Measurements from ENCODE around the gene CDKN2B.

CDKN2B gene

GRCh38 chr9:21993893-21994555 is 15.1 kb downstream of the CDKN2B start, which contains the start of gene CDKN2A:
CDKN2A (minus strand) TSS chr9:21994392.
- DNase-seq = peak; percentile 75

DNA sequence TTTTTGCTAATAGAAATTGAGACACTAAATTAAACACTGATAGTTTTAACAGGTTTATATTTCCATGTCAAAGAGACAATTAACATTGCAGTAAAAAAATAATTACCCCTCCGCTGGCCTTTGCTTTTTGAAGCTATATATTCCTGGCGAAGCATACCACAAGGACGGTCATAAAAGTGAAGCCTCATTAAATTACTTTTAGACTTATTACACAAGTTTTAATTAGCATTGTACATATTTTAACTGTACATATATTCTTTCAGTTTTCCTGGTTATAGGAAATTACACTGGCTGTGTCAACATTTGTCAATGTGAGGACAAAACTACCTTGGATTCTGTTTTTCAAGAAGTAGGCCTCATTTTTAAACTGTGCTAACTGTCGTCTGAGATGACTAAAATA is 16.1 kb downstream of the CDKN2B start:
- DNase-seq = no peak

GRCh38 chr9:21991072-21991959 is 17.8 kb downstream of the CDKN2B start:
- DNase-seq = peak; percentile 36

GRCh38 chr9:21989440-21990189 is 19.5 kb downstream of the CDKN2B start:
- DNase-seq = no peak

DNA sequence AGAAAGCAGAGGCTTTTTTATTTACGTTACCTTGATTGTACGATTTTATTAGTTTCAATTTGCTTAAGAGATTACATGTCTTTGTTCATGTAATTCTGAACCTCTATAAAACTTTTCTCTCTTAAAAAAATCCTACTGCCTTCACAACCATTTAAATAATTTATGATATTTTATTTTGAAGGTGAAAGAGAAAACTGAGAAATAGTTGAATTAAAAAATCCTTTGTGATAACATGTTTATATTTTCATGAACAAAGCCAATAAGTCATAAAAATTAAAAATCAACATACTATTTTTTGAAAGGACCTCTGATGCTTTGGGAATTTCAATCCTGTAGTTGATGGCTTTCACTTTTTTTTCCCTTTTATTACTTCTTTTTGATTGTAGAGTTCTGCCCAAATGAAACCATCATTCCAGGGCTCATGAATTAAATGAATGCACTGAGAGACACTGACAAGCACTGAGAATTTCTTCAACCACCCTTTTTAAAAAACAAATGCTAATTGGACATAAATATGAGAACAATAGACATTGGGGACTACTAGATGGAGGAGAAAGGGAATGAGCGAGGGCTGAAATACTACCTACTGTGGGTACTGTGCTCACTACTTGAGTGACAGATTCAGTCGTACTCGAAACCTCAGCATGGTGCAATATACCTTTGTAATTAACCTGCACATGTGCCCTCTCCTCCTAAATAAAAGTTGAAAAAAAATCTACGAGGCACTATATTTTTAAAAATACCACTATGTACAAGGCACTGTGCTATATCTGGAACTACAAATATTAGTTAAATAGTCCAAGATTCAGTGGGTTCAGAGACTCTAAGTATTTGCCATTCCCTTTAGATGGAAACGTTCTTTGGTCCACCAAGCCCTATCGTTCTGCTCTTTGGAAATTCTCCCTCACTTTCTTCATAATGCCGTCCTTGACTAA is 20.8 kb downstream of the CDKN2B start:
- peak; percentile 27 for DNase-seq

DNA sequence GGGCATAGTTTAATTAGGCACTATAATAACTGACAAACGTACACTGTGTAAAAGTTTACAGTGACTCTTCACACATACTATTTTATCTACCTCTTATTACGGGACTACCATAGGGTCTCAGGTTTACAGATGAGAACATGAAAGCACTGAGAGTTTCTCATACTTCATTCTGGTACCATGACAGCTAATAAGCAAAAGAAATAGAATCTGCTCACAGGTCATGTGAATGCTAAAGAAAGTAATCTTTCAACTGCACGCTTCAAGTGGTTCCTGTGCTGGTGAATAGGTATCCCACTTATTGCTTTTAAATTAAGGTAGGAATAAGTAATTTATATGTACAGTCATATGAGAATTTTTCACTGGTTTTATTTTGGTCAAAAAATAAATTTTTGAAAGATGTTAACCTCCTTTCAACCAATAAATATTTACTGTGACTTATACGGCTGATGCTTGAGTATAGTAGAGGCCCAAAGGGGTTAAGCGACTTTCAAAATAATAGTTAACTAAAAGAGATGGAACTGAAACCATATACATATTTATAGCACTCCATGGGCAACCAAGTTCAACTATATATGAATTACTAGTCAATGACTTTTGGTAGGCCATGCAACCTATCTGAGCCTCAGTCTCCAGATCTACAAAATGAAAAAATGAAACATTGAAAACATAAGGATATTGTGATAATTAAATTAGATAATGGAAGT is 23.0 kb downstream of the CDKN2B start:
- DNase-seq = no peak

GRCh38 chr9:21984101-21984500 is 25.0 kb downstream of the CDKN2B start:
- no peak for DNase-seq

GRCh38 chr9:21983561-21983935 is 25.6 kb downstream of the CDKN2B start:
- DNase-seq = peak; percentile 50

- DNase-seq = no peak
Measured at GRCh38 chr9:21982861-21983560, 26.1 kb downstream of the CDKN2B start.

DNA sequence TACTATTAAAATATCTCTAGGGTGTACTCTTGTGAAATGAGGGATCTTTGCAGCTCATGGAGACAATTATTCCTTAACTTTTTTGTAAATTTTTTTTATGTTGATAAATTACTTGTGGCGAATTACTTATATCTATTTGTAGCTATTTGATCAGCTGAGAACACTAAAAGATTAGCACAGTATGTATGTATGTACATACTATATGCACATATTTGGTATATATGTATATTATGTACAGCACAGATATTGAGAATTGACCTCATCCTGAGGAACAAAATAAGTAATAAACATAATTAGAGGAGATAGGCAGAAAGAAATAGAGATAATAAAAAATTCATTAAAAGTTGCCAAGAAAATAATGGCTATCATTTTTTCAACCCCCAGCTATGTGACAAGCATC is 26.7 kb downstream of the CDKN2B start:
- no peak for DNase-seq

DNA sequence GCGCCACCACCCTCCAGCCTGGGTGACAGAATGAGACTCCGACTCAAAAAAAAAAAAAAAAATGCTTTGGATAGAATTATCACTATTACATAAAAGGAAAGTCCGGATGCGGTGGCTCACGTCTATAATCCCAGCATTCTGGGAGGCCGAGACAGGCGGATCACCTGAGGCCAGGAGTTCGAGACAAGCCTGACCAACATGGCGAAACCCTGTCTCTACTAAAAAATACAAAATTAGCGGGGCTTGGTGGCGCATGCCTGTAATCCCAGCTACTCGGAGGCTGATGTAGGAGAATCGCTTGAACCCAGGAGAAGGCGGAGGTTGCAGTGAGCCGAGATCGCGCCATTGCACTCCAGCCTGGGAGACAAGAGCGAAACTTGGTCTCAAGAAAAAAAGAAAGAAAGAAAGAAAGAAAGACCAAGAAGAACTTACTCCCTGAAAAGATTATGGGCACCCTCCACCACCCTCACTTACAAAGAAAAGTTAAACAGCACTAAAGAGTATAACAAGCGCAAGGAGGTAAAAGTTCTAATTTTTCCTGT is 32.7 kb downstream of the CDKN2B start:
- DNase-seq = no peak

GRCh38 chr9:21974722-21975409 is 34.2 kb downstream of the CDKN2B start:
- DNase-seq = peak; percentile 94

- DNase-seq = peak; percentile 65
Measured at GRCh38 chr9:21974343-21974721, 34.8 kb downstream of the CDKN2B start.

DNA sequence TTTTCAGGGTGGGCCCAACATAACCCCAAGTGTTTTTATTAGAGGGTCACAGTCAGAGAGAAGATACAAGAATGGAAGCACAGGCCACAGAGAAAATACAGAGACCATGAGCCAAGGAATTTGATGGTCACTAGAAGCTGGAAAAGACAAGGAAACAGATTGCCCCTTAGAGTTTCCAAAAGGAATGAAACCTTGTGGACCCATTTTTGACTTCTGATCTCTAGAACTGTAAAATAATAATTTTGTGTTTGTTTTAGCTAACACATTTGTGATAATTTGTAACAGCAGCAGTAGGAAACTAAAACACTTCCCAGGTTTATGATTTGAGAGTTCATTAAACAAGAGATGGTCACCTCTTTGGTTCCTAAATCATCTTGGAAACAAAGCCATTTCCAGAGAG is 36.7 kb downstream of the CDKN2B start:
- DNase-seq = no peak

DNA sequence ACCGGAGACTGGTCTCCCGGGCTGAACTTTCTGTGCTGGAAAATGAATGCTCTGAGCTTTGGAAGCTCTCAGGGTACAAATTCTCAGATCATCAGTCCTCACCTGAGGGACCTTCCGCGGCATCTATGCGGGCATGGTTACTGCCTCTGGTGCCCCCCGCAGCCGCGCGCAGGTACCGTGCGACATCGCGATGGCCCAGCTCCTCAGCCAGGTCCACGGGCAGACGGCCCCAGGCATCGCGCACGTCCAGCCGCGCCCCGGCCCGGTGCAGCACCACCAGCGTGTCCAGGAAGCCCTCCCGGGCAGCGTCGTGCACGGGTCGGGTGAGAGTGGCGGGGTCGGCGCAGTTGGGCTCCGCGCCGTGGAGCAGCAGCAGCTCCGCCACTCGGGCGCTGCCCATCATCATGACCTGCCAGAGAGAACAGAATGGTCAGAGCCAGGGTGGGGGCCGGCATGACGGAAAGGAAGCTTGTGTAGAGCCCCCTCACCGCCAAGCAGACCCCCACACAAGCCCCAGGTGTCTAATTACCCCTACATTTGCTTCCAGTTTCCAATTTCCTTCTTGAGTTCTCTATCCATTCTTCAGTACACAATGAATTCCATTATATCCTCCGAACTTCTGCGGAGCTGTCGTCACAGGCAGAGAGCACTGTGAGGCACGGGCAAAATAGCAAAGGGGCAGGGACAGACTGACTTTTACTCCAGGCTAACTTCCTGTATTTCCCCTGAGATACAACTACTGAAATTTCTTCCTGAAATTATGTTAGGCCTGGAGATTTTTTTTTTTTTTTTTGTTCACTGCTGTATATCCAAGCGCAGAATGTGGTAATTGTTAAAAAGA is 38.1 kb downstream of the CDKN2B start:
- no peak for DNase-seq

DNA sequence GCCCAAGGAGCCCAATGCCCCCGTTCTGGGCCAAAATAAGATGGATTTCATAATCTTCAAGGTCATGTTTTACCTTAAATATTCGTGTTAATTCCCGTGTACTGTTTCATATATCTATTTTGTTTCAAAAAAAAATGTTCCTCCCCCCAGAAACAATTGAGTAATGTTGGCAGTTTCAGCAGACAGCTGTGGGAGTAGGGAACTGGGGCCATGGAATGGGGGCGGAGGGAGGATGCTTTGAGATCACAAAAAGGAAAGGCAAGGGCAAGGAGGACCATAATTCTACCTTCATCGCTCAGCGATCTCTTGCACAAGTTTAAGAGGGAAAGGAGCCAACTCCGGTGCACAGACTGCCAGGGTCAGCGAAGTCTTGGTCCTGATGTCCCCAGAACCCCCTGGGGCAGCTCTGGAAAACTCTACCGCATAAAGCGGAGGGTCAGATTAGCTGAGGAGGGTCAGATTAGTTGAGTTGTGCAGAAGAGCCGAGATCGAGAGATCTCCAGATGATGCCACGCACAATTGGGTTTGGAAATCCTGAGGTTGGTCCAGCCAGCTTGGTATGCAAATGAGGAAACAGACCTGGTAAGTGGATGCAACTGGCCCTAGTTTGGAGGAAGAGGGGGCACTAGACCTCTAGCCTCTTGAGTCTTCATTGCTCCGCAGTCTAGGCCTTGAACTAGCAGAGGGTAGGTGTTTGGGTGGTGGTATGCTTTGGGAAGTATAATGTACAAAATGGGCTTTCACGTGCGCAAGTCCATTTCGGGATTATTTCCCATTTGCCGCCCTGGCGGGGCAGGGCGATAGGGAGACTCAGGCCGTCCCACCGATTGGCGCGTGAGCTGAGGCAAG is 38.9 kb downstream of the CDKN2B start:
- DNase-seq = no peak

DNA sequence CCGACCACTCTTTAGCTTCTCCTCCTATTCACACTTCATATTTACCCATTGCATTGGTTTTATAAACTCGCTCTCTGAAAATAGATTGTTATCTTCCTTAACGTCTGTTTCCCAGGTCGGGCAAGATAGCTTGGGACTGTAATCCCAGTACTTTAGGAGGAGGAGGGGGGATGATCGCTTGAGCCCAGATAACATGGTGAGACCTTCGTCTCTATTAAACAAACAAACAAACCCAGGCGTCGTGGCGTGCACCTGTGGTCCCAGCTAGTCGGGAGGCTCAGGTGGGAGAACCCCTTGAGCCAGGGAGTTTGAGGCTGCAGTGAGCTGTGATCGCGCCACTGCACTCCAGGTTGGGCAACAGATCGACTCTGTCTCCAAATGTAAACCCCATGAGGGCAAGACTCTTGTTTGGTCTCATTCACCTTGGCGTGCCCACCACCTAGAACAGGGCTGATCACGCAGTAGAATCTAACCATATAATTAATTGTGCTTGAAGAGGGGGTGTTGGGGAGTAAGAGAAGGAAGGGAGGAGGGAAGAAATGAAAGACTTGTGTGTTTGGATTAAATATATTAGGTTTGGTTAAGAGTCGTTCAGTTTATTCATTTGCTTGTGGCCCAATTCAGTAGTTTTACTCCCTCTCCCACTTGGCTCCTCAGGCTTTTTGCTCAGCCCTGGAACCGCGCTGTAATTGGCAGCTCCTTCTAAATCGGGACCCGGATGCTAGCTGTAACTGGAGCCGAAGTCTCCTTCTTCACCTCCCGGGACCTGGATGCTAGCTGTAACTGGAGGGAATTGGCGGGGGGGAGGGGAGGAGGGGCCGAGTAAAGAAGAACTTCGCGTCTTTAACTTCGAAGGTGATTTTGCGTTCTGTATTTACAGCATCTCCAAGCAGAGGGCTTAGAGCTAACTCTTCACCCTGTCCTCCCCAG is 39.8 kb downstream of the CDKN2B start:
- no peak for DNase-seq
